ENCODE measurements around the gene OSGIN1.

Gene OSGIN1

GRCh38 chr16:84001726-84002125 lies 48.7 kb downstream of the OSGIN1 start:
- no peak for DNase-seq
- Histone ChIP-seq H4K20me1 (ENCODE audit: insufficient read depth, low read length) (no peaks in the 10 kb centered on the region), H3K4me2 (ENCODE audit: insufficient read depth, low read length) (no peak overlapping the region), H3K9me3 (ENCODE audit: insufficient read depth, low read length, severe bottlenecking) (no peaks in the 10 kb centered on the region), H3K79me2 (ENCODE audit: insufficient read depth, low read length) (no peaks in the 10 kb centered on the region), H3K27me3 (ENCODE audit: insufficient read depth, low read length, poor library complexity) (peaks cover 14% of the 10 kb centered on the region), H3K4me3 (ENCODE audit: low read depth in 1 of 2, low read length in 2 of 2) (no peak overlapping the region), H2AFZ (ENCODE audit: low read depth, low read length) (no peak overlapping the region), H3K27ac (ENCODE audit: low read length) (no peak overlapping the region), H3K9ac (ENCODE audit: low read depth, low read length) (no peak overlapping the region), H3K4me1 (ENCODE audit: insufficient read depth, low read length) (no peaks in the 10 kb centered on the region), H3K36me3 (ENCODE audit: insufficient read depth, low read length) (no peaks in the 10 kb centered on the region)
- no peak for TF ChIP-seq CTCF (IDR thresholded peaks at IDR 0.05; ENCODE audit: borderline replicate concordance, extremely low read depth, low read length, poor library complexity, severe bottlenecking)
- no peak for TF ChIP-seq EZH2 (IDR thresholded peaks at IDR 0.05; ENCODE audit: borderline replicate concordance, low read depth, low read length, severe bottlenecking)
- no peak for ATAC-seq (ENCODE audit: insufficient read depth, low read depth)

- no peak overlapping the region for H3K4me2 ChIP-seq (ENCODE audit: insufficient read depth, low read length)
- TF ChIP-seq EZH2 (IDR thresholded peaks at IDR 0.05; ENCODE audit: borderline replicate concordance, low read depth, low read length, severe bottlenecking): no peak
- no peak for TF ChIP-seq CTCF (IDR thresholded peaks at IDR 0.05; ENCODE audit: borderline replicate concordance, extremely low read depth, low read length, poor library complexity, severe bottlenecking)
- H3K9me3 ChIP-seq (ENCODE audit: insufficient read depth, low read length, severe bottlenecking): no peaks in the 10 kb centered on the region
- H3K9ac ChIP-seq (ENCODE audit: low read depth, low read length): no peak overlapping the region
- H3K79me2 ChIP-seq (ENCODE audit: insufficient read depth, low read length): no peaks in the 10 kb centered on the region
- DNase-seq (no peak), ATAC-seq (ENCODE audit: insufficient read depth, low read depth) (no peak)
- H3K4me1 ChIP-seq (ENCODE audit: insufficient read depth, low read length): no peaks in the 10 kb centered on the region
- H2AFZ ChIP-seq (ENCODE audit: low read depth, low read length): no peak overlapping the region
- no peaks in the 10 kb centered on the region for H4K20me1 ChIP-seq (ENCODE audit: insufficient read depth, low read length)
- H3K36me3 ChIP-seq (ENCODE audit: insufficient read depth, low read length): no peaks in the 10 kb centered on the region
- no peak overlapping the region for H3K27ac ChIP-seq (ENCODE audit: low read length)
- no peak overlapping the region for H3K4me3 ChIP-seq (ENCODE audit: low read depth in 1 of 2, low read length in 2 of 2)
- peaks cover 14% of the 10 kb centered on the region for H3K27me3 ChIP-seq (ENCODE audit: insufficient read depth, low read length, poor library complexity)
Observed at GRCh38 chr16:84003038-84003437, 50.0 kb downstream of the OSGIN1 start.

- Histone ChIP-seq H3K79me2 (ENCODE audit: insufficient read depth, low read length) (no peaks in the 10 kb centered on the region), H3K4me2 (ENCODE audit: insufficient read depth, low read length) (no peak overlapping the region), H3K27me3 (ENCODE audit: insufficient read depth, low read length, poor library complexity) (peaks cover 14% of the 10 kb centered on the region), H3K4me3 (ENCODE audit: low read depth in 1 of 2, low read length in 2 of 2) (no peak overlapping the region), H2AFZ (ENCODE audit: low read depth, low read length) (no peak overlapping the region), H3K9me3 (ENCODE audit: insufficient read depth, low read length, severe bottlenecking) (no peaks in the 10 kb centered on the region), H3K27ac (ENCODE audit: low read length) (no peak overlapping the region), H4K20me1 (ENCODE audit: insufficient read depth, low read length) (no peaks in the 10 kb centered on the region), H3K9ac (ENCODE audit: low read depth, low read length) (no peak overlapping the region), H3K36me3 (ENCODE audit: insufficient read depth, low read length) (no peaks in the 10 kb centered on the region), H3K4me1 (ENCODE audit: insufficient read depth, low read length) (no peaks in the 10 kb centered on the region)
- no peak for TF ChIP-seq EZH2 (IDR thresholded peaks at IDR 0.05; ENCODE audit: borderline replicate concordance, low read depth, low read length, severe bottlenecking)
- ATAC-seq (ENCODE audit: insufficient read depth, low read depth): no peak
- DNase-seq: no peak
Observed at GRCh38 chr16:84004442-84004841, 51.4 kb downstream of the OSGIN1 start.

GRCh38 chr16:84005391-84005790 lies 52.4 kb downstream of the OSGIN1 start:
- no peak overlapping the region for H3K4me3 ChIP-seq (ENCODE audit: low read depth in 1 of 2, low read length in 2 of 2)
- no peaks in the 10 kb centered on the region for H3K9me3 ChIP-seq (ENCODE audit: insufficient read depth, low read length, severe bottlenecking)
- no peaks in the 10 kb centered on the region for H3K79me2 ChIP-seq (ENCODE audit: insufficient read depth, low read length)
- no peak overlapping the region for H2AFZ ChIP-seq (ENCODE audit: low read depth, low read length)
- H3K9ac ChIP-seq (ENCODE audit: low read depth, low read length): no peak overlapping the region
- ATAC-seq (ENCODE audit: insufficient read depth, low read depth) (no peak), DNase-seq (no peak)
- no peak overlapping the region for H3K4me2 ChIP-seq (ENCODE audit: insufficient read depth, low read length)
- no peaks in the 10 kb centered on the region for H3K36me3 ChIP-seq (ENCODE audit: insufficient read depth, low read length)
- H3K4me1 ChIP-seq (ENCODE audit: insufficient read depth, low read length): no peaks in the 10 kb centered on the region
- H3K27me3 ChIP-seq (ENCODE audit: insufficient read depth, low read length, poor library complexity): peaks cover 14% of the 10 kb centered on the region
- no peaks in the 10 kb centered on the region for H4K20me1 ChIP-seq (ENCODE audit: insufficient read depth, low read length)
- no peak for TF ChIP-seq CTCF (IDR thresholded peaks at IDR 0.05; ENCODE audit: borderline replicate concordance, extremely low read depth, low read length, poor library complexity, severe bottlenecking)
- TF ChIP-seq EZH2 (IDR thresholded peaks at IDR 0.05; ENCODE audit: borderline replicate concordance, low read depth, low read length, severe bottlenecking): no peak
- H3K27ac ChIP-seq (ENCODE audit: low read length): no peak overlapping the region
